Suppressor macrophage (primary cell): ENCODE measurements around the gene SEC16A.

ENCODE experiments used
- DNase-seq, 4 experiments: peaks; one replicate each; pipeline ENCODE4 v3.0.0-alpha.2; 2020 to 2022

Gene SEC16A

GRCh38 chr9:136501686-136502085 is 18.8 kb upstream of the SEC16A start:
- DNase-seq: no peak

DNA sequence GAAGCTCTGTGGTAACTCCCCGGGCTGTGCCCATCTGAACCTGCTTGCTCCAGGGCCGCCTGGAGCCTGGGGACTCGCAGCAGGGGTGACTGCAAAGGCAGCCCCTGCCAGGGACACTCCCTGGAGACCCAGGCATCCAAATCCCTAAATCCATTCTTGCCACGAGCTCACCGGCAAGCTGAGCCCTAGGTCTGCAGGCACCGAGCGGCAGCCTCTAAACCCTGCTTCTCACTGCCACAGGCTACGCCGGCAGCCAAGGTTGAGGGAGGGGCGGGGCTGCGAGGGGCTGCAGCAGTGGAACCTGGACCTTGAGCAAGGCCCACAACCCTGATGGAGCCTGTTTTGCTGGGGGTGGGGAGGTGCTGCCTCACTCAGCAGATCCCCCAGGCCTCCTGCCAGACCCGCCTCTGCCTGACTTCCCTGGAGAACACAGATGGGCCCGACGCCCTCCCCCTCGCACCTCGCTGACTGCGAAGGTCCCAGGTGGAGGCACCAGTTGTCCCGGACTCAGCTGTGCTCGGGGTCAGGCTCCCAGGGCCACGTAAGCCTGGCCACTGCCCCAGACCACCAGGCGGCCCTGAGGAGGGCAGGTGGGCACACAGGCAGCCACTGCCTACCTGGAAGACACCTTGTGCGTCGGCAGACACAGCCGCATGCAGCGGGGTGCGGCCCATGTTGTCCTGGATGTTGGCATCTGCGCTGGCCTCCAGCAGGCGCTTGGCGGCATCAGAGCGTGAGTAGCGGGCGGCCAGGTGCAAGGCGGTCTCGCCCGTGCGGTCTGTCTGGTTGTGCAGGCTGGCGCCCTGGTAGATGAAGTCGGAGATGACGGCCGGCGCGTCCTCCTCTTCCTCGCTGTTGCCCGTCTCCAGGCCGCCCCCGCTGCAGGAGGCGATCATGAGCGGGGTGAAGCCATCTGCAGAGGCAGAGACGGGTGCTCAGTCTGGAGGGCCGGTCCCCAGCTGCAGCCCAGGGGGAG is 17.4 kb upstream of the SEC16A start:
- DNase-seq: no peak

- DNase-seq: no peak
Measured at GRCh38 chr9:136499071-136499934, 16.5 kb upstream of the SEC16A start.

GRCh38 chr9:136497916-136498695 is 15.3 kb upstream of the SEC16A start:
- no peak for DNase-seq

- no peak for DNase-seq
Measured at GRCh38 chr9:136496801-136497620, 14.2 kb upstream of the SEC16A start.

DNA sequence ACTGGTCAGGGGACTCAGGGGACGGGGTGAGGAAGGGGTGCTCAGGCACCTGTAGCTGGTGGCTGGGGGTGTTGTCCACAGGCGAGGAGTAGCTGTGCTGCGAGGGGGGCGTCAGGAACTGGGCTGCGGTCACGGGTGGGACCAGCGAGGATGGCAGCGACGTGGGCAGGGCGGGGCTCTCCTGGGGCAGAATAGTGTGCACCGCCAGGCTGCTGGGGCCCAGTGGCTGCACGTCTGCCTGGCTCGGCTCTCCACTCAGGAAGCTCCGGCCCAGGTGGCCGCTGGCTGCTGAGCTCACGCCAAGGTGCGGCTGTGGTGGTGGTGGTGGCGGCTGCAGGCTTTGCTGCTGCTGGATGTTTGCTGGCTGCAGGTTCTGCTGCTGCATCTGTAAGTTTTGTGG is 13.3 kb upstream of the SEC16A start:
- DNase-seq: no peak

DNA sequence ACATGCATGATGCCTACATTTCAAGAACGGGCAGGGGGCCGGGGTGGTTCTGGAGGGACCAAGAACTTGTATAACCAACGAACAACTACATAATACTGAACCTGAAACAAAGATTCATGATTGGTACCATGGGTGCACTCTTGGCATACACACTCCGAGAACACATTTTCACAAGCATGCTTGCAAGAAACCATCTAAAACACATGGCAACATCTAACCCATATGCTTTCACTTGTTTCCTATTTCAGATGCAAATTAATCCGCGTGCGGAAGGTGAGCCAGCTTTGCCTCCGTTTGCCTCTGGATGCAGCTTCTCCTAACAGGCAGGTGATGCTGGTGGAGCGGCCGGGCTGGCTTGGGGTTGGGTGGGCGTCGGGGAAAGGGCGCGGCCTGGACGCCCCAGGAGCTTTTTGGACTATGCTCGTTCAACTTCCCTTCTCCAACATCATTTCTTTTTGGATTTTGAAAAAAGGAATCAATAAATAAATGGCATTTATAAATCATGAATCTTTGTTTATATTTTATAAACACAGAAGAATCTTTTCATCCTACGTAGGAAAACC is 12.5 kb upstream of the SEC16A start:
- DNase-seq: no peak

DNA sequence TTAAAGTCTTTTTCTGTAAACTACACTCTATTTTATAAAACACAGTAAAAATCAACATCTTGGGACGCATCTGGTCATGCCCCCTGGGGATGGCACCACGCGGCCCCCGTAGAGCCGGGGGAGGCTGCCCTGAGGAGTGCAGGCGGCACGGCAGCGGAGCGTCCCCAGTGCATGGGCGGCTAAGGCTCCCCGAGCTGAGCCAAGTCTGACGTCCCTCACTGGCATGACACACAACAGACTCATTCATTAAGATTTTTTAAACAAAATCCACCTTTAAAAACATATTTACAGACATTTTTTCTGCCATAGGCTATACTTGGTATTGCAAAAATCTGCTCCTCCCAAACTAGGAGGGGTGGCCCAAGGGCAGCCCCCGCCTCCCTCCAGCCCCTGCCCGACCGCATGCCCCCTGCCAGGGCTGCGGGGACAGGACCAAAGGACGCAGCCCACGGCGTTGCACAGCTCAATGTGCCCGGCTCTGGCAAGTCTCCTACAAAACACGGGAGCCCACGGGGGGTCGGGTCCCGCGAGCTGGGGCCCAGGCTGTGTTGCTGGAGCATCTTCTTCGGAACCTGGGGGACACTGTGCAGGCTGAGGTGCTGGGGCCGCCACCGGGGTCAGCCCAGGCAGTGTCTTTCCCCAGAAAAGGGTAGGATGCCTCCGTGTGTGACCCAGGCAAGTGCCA is 11.8 kb upstream of the SEC16A start:
- DNase-seq: no peak

- no peak for DNase-seq
Measured at GRCh38 chr9:136494012-136494411, 11.2 kb upstream of the SEC16A start.

DNA sequence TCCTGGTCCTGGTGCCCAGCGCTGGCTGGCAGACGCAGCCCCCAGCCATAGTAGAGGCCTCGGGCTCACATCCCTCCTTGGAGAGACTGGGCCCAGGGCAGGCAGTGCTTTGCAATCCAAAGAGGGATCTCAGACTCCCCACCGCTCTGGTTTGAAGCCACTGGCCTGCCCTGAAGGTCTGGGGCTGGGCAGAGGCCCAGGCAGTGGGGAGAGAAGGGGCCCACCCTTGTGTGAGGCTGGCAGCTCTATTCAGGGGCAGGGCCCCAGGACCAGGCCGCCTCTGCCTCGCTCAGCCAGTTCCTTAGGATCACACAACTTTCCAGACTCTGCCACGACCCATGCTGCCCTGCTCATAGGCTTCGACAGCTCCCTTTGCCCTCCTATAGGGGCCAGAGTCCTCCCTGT is 10.7 kb upstream of the SEC16A start:
- DNase-seq: no peak

GRCh38 chr9:136492978-136493522 is 10.2 kb upstream of the SEC16A start:
- DNase-seq: no peak

DNA sequence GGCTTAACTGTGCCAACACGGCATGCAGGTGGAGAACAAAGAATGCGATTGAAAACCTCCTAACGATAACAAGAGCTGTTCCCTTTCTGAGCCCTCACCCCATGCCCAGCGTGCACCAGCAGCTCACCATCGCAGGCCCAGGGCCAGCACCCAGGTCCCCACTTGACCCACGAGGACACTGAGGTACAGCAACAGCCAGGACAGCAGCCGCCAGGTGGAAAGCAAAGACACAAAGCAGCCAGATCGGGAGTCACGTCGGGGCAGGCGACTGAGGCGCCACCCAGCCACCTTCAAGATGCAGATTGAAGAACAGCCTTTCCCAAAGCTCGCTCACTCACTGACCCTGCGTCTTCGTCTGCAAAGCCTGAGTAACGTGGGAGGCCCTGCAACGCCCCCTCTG is 6.9 kb upstream of the SEC16A start:
- DNase-seq: no peak

- peak; percentile 66 to 84 (median 70) for DNase-seq
Measured at GRCh38 chr9:136488247-136489214, 5.7 kb upstream of the SEC16A start.

- DNase-seq: no peak
Measured at GRCh38 chr9:136487672-136488071, 4.8 kb upstream of the SEC16A start.

- DNase-seq: no peak
Measured at GRCh38 chr9:136486823-136487620, 4.2 kb upstream of the SEC16A start.

DNA sequence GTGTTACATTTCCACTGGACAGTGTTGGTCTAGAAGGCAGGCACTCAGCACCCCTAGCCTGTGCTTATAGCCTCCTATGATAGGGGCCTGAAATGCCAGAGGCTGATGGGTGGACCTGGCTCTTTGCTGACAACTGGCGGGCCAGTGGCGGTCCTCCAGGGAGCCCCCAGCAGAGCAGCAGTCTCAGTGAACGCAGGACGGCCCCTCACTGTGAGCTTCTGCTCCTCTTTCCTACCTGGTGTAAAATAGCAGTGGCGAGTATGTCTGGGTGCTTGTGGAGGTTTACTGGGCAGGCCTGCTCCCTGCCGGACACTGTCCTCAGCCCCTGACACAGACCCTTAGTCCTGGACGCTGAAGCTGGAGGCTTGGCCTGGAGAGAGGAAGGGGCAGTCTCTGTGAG is 3.3 kb upstream of the SEC16A start:
- DNase-seq: no peak

DNA sequence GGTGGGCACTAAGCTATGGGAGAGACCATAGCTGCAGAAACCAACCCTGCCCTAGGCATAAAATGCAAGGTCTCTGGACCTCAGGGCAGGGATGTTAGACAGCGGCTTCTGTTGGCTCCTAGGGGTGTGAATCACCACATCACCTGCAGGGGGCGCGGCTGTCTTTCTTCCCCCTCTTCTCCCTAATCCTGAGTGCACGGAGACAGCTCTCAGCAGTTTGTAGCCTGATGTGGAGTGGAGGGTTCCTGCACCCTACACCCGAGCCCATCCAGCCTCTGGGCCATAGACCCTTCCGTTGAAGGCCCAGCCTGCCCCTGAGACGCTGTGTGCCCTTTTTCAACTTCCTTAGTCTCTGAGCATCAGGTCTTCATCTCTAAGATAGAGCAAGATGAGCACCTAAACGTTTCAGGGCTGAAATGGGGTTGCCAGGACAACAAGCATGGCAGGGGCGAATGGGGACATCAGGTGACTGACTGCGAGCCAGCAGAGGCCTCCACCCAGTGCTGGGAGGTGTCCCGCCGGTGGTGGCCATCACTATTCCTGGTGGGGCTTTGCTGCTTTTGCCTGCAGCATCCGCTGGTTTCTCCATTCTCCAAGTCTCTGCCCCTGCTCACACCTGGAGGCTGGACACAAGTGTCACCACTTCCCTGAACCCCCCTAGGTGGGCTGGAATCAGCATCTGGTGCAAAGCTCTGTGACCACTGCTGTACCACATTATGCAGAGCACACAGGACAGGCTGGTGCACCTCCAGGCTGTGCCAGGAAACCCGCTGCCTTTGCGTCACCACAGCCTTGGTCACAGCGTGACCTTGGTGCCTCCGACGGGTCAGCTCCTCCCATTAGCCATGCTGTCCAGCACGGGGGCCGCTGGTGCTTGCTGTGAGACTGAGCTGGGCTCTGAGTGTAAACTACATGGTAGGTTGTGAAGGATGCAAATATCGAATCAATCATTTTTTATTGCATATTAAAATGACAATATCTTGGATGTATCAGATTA is 2.5 kb upstream of the SEC16A start:
- DNase-seq: peak; percentile 83 to 91 (median 90)
